ENCODE data around the gene TMEM132E. TPM values are rescaled to one million over a fixed set of nuclear protein-coding genes. Genes with fewer than 3 reads are reported as not detected.

TMEM132E gene
- total RNA-seq, 1 experiment from 2014 or later = 0.42 TPM

- Mint-ChIP-seq H3K4me1 (peaks cover 5 to 8% of the 10 kb centered on the region in 2 experiments; a peak in 2 of 4 replicates), H3K4me3 (no peak overlapping the region), H3K9me3 (no peaks in the 10 kb centered on the region), H3K36me3 (ENCODE audit: insufficient read depth in 1 of 3, low read depth in 3 of 3) (no peaks in the 10 kb centered on the region), H3K27ac (no peak overlapping the region), H3K27me3 (ENCODE audit: low read depth) (peaks cover 24% of the 10 kb centered on the region)
- no peak overlapping the region for H3K14ac ChIP-seq (ENCODE audit: insufficient read depth, low read length)
- no peak overlapping the region for H3K56ac ChIP-seq (ENCODE audit: insufficient read length, low read depth, low read length)
- H4K8ac ChIP-seq (replicated peaks; ENCODE audit: insufficient read length, low read depth, low read length) = no peak overlapping the region
- no peak overlapping the region for H2BK120ac ChIP-seq (ENCODE audit: low read depth, low read length, poor library complexity, severe bottlenecking)
- H3K4ac ChIP-seq (ENCODE audit: low read depth, low read length) = no peak overlapping the region
- no peak for TF ChIP-seq CTCF (conservative IDR thresholded peaks at IDR 0.05)
- H3K79me2 ChIP-seq (ENCODE audit: insufficient read depth, low read length) = no peaks in the 10 kb centered on the region
- no peak overlapping the region for H2AK5ac ChIP-seq (ENCODE audit: insufficient read length, low read length)
- no peaks in the 10 kb centered on the region for H3K9me3 ChIP-seq (ENCODE audit: control insufficient read depth, low read depth, low read length)
- no peak overlapping the region for H2AFZ ChIP-seq (ENCODE audit: low read length)
- no peak overlapping the region for H3K23ac ChIP-seq (ENCODE audit: insufficient read length, low read depth, low read length)
- H3K18ac ChIP-seq (ENCODE audit: insufficient read length, low read depth, low read length) = no peak overlapping the region
- H3K79me1 ChIP-seq (ENCODE audit: insufficient read depth, low read depth, low read length, poor library complexity, severe bottlenecking) = no peaks in the 10 kb centered on the region
- H3K4me2 ChIP-seq (ENCODE audit: insufficient read depth, insufficient read length, low read length) = no peak overlapping the region
- no peak overlapping the region for H2BK5ac ChIP-seq (ENCODE audit: insufficient read length, low read length)
- H3T11ph ChIP-seq (ENCODE audit: low read length) = no peak overlapping the region
- no peaks in the 10 kb centered on the region for H4K20me1 ChIP-seq (ENCODE audit: control insufficient read depth, insufficient read depth, insufficient read length)
- H3K9ac ChIP-seq (ENCODE audit: extremely low read depth, insufficient read length, low read length) = no peak overlapping the region
- H3K27ac ChIP-seq (ENCODE audit: insufficient read length, low read depth, low read length) = no peak overlapping the region
- DNase-seq = peak; percentile 76
- H3K4me1 ChIP-seq (ENCODE audit: insufficient read depth, low read length) = no peaks in the 10 kb centered on the region
- H2BK15ac ChIP-seq (ENCODE audit: low read depth, low read length) = no peak overlapping the region
- no peak overlapping the region for H2BK12ac ChIP-seq (ENCODE audit: insufficient read length, low read depth, low read length)
- H3K27me3 ChIP-seq (ENCODE audit: insufficient read depth, low read length) = 0 out of 2 replicates have a peak, but pooled peaks cover 2% of the 10 kb centered on the region
- no peak overlapping the region for H4K91ac ChIP-seq (ENCODE audit: insufficient read length, low read depth, low read length)
- H2BK20ac ChIP-seq (ENCODE audit: low read depth, low read length, poor library complexity, severe bottlenecking) = no peak overlapping the region
- no peaks in the 10 kb centered on the region for H3K23me2 ChIP-seq (ENCODE audit: insufficient read length, low read depth, low read length, poor library complexity, severe bottlenecking)
- H4K5ac ChIP-seq (ENCODE audit: insufficient read length, low read depth, low read length) = no peak overlapping the region
- no CpG with 5 or more reads among the region's 4 CpGs for WGBS (ENCODE audit: extremely low coverage, insufficient read length, low lambda C conversion rate)
Observed at GRCh38 chr17:34556384-34556783, 23.0 kb upstream of the TMEM132E start.
